Measurements from ENCODE around the gene EHD4.

Gene EHD4

GRCh38 chr15:41972253-41973242 is at the start of gene EHD4:
Gene EHD4 (minus strand): TSS chr15:41972557. CDS start chr15:41972494, 63 bp downstream.
- peak; percentile 51; the same call in 1 of the 2 replicates for TF ChIP-seq CTCF (IDR thresholded peaks at IDR 0.05)

GRCh38 chr15:42021593-42021992 is 49.2 kb upstream of the EHD4 start:
- no peak for TF ChIP-seq CTCF (IDR thresholded peaks at IDR 0.05)

- no peak for TF ChIP-seq CTCF (IDR thresholded peaks at IDR 0.05)
These were observed 48.4 kb upstream of the EHD4 start, which contains the start of gene PLA2G4E for GRCh38 chr15:42020713-42021273. Gene PLA2G4E (minus strand): TSS chr15:42021042. CDS start chr15:42021030, 12 bp downstream.

GRCh38 chr15:42018306-42019224 is 46.2 kb upstream of the EHD4 start:
- TF ChIP-seq CTCF (IDR thresholded peaks at IDR 0.05), result no peak

GRCh38 chr15:42016971-42017370 is 44.6 kb upstream of the EHD4 start:
- TF ChIP-seq CTCF (IDR thresholded peaks at IDR 0.05), result no peak

- no peak for TF ChIP-seq CTCF (IDR thresholded peaks at IDR 0.05)
These were observed 42.0 kb upstream of the EHD4 start for GRCh38 chr15:42014406-42014805.

GRCh38 chr15:42012928-42013482 is 40.6 kb upstream of the EHD4 start:
- no peak for TF ChIP-seq CTCF (IDR thresholded peaks at IDR 0.05)

Data from LNCAP (cell line).